ENCODE results near the gene TNRC18.

GRCh38 chr7:5397736-5398135, 25.9 kb downstream of the TNRC18 start:
- TF ChIP-seq POLR2AphosphoS5 (IDR thresholded peaks at IDR 0.05) (no peak), POLR2A (IDR thresholded peaks at IDR 0.05) (no peak), CTCF (IDR thresholded peaks at IDR 0.05) (no peak), EP300 (IDR thresholded peaks at IDR 0.05) (no peak)
